Inferior parietal cortex (tissue), 1 donor: ENCODE data around the gene CIC.
"Not testable (repeated sequence)": the region's sequence is repeated elsewhere in the genome, so short reads cannot be mapped to it uniquely, and the experiment has no call there.

ENCODE experiments used
- DNase-seq: peaks from one replicate; pipeline ENCODE4 v3.0.0-alpha.2; 2016; ENCODE audit errors: extremely low spot score

Gene CIC

DNA sequence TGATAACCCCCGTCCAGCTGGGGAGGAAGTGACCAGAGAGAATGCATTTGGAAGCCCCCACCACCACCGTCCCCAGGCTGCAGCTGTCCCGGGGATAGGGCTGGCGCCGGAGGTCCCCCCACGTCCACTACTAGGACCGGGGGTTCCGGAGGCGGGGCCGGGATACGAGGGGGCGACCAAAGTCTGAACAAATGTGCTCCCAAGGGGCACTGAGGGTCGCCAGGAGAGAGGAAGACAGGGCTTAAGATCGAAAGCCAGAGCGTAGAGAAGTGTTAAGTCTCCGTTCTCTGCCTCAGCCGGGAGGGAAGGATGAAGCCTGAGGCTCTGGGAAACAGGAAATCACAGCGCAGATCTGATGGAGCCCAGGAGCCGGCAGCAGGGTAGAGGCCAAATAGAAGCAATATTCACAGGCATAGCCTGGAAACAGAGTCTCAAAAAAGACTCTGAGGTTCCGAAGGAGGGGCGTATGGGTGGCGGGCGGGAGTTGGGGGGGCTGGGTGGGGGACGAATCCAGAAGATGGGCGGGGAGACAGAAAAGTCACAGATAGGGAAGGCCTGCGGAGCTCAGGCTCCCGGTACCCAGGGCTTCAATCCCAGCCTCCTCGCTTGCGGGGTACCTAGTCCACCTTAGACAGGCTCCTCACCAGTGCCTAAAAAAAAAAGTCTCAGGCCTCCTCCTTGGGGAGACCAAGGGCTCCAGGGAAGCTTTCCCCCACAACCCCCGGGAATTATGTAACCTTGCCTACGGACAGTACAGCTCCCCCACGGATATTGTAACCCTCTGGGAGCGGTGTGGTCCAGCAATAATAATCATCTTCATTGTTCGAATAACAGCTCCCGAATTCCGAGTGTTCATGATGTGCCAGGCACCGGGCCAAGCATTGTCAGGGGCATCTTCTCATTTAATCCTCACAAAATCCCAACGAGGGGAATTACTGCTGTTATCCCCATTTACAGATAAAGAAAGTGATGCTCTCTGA, 13.0 kb upstream of the CIC start:
- DNase-seq = no peak

DNA sequence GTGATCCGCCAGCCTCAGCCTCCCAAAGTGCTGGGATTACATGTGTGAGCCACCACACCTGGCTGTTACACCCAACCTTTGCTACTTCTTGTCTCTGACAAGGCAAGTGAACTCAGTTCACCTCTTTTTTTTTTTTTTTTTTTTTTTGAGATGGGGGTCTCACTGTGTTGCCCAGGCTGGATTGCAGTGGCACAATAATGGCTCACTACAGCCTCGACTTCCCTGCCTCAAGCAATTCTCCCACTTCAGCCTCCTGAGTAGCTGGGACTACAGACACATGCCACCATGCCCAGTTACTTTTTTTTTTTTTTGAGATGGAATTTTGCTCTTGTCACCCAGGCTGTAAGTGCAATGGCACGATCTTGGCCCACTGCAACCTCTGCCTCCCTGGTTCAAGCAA, 11.2 kb upstream of the CIC start:
- not testable (repeated sequence) for DNase-seq

DNA sequence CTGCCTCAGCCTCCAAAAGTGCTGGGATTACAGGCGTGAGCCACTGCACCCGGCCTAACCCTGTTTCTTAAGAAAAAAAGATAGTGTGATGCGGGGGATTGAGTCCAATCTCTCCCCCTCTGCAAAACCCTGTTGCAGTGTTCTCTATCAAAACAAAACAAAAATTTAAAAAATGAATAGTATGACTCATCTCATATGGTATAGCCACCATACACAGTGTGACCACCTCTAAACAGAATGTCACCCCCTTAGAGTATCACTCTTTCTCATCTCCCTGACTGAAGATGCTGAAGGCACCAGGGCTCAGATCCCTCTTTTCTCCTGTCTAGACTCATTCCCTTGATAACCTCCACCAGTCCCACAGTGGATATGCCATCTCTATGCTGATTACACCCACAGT, 7.3 kb upstream of the CIC start:
- DNase-seq = no peak

DNA sequence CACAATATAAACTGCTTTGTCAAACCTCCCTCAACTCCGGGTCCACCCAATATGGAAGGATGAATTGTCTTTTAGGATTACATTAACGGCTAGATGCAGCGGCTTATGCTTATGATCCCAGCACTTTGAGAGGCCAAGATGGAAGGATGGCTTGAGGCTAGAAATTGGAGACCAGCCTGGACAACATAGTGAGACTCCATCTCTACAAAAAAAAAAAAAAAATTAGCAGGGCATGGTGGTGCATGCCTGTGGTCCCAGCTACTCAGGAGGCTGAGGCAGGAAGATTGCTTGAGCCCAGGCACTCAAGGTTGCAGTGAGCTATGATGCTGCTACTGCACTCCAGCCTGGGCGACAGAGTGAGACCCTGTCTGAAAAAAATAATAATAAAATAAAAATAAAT, 2.9 kb upstream of the CIC start:
- DNase-seq = not testable (repeated sequence)

DNA sequence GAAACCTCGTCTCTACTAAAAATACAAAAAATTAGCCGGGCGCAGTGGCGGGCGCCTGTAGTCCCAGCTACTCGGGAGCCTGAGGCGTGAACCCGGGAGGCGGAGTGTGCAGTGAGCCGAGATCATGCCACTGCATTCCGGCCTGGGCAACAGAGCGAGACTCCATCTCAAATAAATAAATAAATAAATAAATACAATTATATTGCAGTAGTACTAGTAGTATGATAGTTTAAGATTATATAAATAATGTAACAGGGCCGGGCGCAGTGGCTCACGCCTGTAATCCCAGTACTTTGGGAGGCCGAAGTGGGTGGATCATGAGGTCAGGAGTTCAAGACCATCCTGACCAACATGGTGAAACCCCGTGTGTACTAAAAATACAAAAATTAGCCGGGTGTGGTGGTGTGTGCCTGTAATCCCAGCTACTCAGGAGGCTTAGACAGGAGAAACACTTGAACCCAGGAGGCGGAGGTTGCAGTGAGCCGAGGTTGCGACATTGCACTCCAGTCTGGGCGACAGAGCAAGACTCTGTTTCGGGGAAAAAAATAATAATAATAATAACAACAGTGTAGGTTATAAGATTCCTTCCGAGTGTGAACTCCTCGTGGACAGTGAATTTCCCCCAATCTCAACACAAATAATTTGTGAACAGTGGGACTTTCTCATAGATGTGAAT, 2.0 kb upstream of the CIC start:
- DNase-seq = not testable (repeated sequence)

DNA sequence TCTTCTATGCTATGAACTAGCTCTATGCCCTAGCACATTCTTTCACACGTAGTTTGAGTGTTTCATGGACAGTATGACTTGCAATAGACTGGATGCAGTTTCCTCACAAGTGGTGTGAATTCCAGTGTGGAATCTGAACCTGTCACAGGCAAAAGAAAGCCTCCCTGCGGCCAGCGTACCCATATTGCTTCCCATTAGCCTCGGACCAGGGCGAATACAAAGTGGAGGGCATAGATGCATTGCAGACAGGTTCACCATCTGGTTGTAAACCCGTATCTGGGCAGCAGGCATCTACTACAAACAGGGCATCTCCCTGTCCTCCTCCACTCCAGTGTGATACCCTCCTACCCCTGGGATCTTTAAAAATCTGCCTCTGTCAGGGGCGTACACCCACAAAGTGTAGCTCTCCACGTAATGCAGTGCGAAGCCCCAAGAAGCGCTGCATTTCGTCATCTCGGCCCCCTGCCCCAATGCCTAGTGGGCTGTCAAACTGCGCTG, 1.4 kb upstream of the CIC start:
- no peak for DNase-seq

DNA sequence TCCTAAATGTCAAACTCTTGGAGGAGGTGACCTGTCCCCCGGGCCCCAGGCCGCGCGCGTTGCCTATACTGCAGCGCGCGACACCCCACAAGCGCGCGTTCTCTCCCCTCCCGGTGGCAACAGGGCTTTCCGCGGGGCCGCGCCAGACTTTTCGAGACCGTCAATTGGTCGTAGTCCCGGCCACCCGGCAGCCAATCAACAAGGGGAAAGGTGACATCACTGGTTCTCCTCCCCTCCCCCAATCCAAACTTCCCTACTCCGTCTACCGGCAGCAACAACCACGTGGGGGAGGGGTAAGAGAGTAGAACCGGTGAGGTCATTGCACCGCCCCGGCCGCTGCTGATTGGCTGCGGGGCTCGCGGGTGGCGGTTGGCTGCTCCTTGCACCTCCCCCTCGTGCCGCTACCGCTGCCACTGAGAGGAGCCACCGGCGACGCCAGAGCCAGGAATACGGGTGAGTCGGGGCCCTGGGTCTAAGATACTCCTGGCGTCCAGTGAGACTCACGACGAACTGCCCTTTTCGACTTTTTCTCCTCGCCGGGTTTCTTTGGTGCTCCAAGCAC, 829 bp upstream of the CIC start:
- peak; percentile 98 for DNase-seq

DNA sequence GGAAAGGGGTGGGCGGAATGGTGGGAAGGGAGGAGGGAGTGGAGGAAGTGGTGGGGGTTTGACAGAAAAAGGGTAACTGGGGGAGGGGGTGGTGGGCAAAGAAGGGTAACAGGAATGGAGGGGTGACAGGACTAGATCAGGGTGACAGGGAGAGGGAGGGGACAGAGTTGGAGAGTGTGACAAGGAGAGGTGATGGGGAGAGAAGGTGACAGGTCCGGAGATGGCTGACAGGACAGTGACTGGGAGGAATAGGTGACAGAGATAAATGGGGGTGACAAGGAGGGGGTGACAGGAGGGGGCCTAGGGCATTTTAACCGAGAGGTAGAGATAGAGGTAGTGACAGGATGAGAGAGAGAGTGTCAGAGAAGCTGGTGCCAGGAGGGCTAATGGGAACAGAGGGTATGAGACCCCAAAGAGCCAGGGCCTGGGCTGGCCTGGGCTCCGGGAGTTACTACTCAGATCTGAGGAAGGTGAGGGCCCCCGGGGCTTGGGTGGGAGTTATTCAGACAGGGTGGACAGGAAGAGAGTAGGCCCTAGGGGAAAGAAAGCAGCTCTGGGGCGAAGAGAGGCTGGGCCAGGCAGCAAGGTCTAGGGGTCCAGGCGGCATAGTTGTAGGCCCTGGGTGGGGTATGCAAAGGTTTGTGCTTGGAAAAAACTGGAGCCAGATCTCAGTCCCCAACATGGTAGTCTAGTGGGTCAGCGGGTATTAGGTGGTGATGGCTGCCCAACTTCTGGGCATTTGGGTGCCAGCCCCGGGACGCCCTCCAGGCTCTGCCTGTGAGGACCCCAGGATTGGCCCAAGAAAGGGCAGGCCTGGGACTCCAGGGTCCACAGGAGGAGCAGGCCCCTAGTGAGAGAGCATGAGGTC, 660 bp downstream of the CIC start:
- no peak for DNase-seq

DNA sequence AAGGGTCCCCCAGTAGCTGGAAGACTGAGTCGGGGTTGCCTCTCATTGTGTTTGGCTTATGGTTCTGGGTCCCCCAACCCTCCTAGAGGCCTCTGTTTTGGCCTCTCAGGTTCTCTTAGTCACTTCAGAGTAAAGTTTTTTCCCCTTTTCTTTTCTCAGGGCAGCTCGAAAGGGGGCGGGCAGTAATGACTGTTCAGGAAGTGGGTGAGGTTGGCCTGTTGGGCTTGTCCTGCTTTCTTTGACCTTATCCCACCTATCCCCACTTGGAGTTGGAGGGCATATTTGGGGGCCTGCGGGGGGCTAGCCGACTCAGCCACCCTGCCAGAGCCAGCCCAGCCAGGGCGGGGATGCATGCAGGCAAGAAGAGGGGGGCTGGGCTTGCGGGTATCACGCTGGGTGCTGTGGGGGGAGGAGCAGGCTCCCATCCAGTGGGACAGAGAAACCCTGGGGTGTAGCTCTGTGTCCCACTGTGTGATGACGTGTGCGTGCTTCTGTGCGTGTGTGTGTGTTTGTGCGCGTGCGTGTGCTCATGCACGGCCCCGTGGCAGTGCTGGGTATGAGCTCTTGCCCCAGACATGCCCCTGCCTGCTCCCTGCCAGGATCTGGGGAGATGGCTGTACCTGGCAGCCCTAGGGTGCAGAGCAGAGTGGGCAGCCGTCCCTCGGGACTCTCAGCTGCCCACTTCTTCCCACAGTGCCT, 1.4 kb downstream of the CIC start:
- no peak for DNase-seq

DNA sequence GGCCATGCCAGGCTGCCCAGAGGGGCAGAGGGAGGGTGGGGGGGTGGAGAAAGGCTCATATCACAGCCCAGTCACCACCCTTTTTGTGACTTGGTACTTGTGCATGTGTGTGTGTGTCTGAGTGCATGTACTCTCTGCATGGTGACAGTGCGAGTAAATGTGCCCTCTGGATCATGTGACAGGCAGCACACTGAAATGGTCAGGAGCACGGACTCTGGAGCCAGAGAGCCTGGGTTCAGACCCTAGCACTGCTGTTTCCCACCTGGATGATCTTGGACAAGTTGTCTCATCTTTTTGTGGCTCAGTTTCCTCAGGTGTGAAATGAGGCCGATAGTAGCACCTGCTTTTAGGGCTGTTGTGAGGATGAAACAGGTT, 2.0 kb downstream of the CIC start:
- no peak for DNase-seq

DNA sequence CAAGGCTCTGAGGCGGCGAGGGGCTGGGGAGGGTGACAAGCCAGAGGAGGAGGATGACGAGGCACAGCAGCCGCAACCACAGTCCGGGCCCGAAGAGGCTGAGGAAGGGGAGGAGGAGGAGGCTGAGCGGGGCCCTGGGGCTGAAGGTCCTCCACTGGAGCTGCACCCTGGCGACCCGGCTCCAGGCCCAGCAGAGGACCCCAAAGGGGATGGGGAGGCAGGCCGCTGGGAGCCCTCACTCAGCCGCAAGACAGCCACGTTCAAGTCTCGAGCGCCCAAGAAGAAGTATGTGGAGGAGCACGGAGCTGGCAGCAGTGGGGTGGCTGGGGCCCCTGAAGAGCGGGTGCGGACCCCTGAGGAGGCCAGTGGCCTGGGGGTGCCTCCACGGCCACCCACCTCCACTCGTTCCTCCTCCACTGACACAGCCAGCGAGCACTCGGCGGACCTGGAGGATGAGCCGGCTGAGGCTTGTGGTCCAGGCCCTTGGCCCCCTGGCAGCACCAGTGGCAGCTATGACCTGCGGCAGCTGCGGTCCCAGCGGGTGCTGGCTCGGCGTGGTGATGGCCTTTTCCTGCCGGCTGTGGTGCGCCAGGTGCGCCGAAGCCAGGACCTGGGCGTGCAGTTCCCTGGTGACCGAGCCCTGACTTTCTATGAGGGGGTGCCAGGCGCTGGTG, 2.9 kb downstream of the CIC start:
- no peak for DNase-seq

DNA sequence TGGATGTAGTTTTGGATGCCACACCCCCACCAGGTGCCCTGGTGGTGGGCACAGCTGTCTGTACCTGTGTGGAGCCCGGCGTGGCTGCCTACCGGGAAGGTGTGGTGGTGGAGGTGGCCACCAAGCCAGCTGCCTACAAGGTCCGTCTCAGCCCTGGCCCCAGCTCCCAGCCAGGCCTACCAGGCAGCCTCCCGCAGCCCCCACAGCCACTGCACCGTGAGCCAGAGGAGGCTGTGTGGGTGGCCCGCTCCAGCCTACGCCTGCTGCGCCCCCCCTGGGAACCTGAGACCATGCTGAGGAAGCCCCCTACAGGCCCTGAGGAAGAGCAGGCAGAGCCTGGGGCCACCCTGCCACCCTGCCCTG, 3.5 kb downstream of the CIC start:
- DNase-seq = no peak

DNA sequence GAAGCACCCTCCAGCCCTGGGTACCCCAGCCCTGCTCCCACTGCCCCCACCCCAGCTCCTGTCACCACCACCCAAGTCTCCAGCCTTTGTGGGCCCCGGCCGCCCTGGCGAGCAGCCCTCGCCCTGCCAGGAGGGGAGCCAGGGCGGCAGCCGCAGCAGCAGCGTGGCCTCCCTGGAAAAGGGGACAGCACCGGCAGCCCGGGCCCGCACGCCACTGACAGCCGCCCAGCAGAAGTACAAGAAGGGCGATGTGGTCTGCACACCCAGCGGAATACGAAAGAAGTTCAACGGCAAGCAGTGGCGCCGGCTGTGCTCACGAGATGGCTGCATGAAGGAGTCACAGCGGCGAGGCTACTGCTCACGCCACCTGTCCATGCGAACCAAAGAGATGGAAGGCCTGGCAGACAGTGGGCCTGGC, 3.9 kb downstream of the CIC start:
- DNase-seq = no peak

DNA sequence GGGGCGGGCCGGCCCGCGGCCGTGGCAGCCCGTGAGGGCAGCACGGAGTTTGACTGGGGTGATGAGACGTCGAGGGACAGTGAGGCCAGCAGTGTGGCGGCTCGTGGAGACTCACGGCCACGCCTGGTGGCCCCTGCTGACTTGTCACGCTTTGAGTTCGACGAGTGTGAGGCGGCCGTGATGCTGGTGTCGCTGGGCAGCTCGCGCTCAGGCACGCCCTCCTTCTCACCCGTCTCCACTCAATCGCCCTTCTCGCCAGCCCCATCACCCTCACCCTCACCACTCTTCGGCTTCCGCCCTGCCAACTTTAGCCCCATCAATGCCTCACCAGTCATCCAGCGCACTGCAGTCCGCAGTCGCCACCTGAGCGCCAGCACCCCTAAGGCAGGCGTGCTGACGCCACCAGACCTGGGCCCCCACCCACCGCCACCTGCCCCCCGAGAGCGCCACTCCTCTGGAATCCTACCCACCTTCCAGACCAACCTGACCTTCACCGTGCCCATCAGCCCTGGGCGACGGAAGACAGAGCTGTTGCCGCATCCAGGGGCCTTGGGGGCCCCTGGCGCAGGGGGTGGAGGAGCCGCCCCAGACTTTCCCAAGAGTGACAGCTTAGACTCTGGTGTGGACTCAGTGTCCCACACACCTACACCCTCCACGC, 4.5 kb downstream of the CIC start:
- DNase-seq = no peak

DNA sequence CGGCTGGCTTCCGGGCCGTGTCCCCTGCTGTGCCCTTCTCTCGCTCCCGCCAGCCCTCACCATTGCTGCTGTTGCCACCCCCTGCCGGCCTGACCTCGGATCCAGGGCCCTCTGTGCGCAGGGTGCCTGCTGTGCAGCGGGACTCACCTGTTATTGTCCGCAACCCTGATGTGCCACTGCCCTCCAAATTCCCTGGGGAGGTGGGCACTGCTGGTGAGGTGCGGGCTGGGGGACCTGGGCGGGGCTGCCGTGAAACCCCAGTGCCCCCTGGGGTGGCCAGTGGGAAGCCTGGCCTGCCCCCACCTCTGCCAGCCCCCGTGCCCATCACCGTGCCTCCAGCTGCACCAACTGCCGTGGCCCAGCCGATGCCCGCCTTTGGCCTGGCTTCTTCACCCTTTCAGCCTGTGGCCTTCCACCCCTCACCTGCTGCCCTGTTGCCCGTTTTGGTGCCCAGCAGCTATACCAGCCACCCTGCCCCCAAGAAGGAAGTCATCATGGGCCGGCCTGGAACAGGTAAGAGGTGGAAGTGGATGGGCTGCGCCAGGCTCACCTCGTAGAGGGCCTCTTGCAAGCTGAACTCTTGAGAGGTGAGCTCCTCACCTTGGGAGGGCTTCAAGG, 5.1 kb downstream of the CIC start:
- DNase-seq = no peak

DNA sequence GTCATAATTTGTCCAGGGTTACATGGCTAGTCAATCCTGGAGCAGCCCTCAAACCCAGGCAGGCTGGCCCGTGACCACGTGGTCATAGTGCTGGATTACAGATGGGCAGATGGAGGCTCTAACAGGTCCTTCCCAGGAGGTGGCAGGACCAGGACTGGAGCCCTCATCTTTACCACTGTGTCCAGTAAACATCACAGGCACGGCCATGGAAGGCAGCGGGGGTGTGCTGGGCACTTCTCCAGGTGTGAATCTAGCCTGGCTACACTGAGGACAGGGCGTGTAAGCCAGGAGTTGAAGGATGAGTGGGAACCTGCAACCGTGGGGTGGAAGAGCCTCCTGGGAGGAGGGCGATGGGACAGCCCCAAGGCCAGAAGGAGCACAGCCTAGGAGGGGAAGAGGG, 6.1 kb downstream of the CIC start:
- no peak for DNase-seq

DNA sequence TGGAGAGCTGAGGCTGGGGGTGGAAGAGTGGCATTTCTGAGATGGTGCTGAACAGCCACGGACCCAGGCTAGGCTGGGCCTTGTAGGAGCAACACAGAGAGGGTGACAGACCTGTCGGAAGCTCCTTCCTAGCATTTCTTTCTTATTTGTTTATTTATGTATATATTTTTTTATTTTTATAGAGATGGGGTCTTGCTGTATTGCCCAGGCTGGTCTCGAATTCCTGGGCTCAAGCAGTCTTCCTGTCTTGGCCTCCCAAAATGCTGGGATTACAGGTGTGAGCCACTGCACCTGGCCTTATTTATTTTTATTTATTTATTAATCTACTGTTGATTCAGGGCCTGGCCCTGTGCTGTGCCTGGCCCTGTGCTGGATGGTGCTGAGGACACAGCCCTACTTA, 6.5 kb downstream of the CIC start:
- DNase-seq = no peak

DNA sequence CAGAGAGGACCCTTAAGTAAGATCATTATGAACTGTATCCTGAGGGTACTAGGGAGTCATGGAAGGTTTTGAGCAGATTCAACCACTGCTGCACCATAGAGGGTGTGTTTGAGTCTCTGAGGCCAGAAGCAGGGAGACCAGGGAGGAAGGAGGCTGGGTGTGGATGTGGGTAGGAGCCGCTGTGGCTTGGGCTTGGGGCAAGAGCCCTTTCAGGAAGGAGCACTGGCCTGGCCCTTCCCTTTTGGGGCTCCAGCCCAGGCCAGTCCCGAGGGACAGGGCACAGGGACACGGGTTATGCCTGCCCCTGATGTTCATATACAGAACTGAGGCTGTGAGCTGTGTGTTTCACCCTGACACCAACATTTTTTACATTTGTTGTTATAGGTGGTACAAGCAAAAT, 7.2 kb downstream of the CIC start:
- DNase-seq = no peak

DNA sequence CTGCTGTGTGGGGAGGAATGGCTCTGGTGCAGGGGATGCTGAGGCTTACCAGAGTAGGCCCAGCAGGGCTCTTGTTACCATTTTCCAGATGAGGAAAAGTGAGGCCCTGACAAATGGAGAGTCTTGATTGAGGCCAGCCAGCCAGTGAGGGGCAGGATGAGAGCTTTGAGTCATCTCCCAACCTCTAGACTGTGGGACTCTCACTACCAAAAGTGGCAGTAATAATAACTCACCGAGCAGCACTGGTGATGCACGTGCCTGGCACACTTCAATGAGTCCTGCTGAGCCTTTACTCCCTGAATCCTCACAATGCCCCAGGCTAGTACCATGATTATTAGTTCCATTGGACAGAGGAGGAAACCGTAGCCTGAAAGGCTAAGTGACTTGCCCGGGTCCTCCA, 7.8 kb downstream of the CIC start:
- no peak for DNase-seq
